ENCODE results near the gene MOB2.
"Not testable (repeated sequence)": the region's sequence is repeated elsewhere in the genome, so short reads cannot be mapped to it uniquely, and the experiment has no call there.

The MOB2 gene

DNA sequence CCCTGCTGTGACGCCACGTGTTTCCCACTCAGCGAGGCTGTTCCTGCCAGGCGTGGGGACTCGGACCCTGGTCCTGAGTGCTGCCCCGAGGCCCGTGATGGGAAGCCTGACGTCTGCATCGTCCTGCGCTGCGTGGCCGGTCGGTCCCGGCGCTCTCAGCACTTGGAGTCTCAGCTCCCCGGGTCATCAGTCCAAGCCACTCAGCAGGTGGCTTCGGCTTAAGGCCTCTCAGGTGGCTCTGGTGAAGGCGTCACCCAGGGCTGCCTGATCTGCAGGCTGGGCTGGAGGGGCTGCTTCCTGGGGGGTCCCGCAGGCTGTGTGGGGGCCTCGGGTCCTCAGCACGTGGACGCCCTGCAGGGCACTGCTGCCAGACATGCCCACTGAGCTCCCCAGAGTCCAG, 61.6 kb downstream of the MOB2 start:
- no peak for DNase-seq (ENCODE audit: low read depth)
- no peak overlapping the region for H3K4me3 ChIP-seq (ENCODE audit: low read depth, low read length)
- TF ChIP-seq, protein P1, sequence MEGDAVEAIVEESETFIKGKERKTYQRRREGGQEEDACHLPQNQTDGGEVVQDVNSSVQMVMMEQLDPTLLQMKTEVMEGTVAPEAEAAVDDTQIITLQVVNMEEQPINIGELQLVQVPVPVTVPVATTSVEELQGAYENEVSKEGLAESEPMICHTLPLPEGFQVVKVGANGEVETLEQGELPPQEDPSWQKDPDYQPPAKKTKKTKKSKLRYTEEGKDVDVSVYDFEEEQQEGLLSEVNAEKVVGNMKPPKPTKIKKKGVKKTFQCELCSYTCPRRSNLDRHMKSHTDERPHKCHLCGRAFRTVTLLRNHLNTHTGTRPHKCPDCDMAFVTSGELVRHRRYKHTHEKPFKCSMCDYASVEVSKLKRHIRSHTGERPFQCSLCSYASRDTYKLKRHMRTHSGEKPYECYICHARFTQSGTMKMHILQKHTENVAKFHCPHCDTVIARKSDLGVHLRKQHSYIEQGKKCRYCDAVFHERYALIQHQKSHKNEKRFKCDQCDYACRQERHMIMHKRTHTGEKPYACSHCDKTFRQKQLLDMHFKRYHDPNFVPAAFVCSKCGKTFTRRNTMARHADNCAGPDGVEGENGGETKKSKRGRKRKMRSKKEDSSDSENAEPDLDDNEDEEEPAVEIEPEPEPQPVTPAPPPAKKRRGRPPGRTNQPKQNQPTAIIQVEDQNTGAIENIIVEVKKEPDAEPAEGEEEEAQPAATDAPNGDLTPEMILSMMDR (conservative IDR thresholded peaks at IDR 0.05; ENCODE audit: low read depth, low read length), result no peak

DNA sequence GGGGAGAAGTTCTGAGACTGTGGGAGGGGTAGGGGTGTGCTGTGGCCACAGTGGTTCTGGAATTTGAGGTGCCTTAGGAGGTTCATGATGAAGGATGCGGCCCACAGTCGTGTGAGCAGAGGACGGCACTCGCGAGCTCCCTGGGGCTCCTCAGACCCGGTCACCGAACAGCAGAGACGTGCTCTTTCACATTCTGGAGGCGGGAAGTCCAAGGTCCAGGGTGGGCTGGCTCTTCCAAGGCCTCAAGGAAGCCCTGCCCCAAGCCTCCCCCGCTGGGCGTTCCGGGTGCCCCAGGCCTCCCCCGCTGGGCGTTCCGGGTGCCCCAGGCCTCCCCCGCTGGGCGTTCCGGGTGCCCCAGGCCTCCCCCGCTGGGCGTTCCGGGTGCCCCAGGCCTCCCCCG, 63.2 kb downstream of the MOB2 start:
- DNase-seq (ENCODE audit: low read depth); H3K4me3 ChIP-seq (ENCODE audit: low read depth, low read length): not testable (repeated sequence)

DNA sequence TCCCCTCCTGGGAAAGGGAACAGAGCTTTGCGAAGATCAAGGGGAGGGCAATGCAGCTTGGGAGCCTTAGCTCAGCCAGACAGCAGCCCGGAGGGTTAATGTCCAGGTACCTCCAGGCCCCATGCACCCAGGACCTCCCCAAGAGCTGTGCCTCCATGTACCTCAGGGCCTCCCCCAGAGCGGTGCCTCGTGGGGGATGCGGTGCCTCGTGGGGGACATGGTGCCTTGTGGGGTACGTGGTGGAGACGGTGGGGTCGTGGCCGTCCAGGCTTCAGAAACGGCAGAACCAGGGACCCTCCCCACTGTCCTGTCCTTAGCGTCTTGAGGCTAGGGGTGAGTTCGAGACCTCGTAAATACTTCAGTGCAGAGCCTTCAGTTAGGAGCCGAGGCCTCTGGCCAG, 63.6 kb downstream of the MOB2 start:
- no peak for DNase-seq (ENCODE audit: low read depth)
- no peak overlapping the region for H3K4me3 ChIP-seq (ENCODE audit: low read depth, low read length)
- TF ChIP-seq, protein P1 (conservative IDR thresholded peaks at IDR 0.05; ENCODE audit: low read depth, low read length), result no peak

DNA sequence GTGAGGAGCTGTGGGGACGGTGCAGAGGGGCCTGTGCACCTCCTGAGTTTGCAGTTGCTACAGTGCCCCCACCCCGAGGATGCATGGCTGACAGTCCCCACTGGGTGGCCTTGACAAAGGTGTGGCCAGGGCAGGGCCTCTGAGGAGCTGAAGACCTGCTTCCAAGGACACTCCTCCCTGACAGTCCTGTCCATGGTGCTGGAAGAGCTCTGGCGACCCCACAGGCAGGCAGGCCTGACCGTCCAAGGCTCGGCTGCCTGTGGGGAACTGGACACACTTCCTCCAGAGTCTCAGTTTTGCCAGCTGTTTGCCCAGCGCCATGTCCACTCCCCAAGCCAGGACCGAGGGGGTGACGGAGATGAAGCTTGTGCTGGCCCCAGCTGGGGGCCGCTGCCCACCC, 64.1 kb downstream of the MOB2 start:
- no peak overlapping the region for H3K4me3 ChIP-seq (ENCODE audit: low read depth, low read length)
- DNase-seq (ENCODE audit: low read depth), result peak; percentile 29

DNA sequence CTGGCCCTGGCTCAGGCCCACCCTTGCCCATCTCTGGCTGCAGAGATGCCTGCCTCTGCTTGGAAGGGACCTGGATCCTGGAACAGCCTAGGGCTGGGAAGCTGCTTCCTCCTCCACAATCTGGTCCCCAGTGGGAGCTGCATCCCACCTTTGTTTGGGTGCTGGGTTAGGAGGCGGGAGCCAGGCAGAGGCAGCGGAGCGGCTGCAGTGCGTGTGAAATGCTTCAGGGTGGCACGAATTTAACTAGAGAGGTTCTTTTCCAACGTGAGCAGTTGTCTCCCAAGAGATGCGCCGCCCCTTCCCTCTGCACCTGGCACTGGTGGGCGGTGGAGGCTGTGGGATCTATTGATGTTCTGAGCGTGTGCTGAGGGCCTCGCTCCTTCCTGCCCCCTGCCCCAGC, 65.3 kb downstream of the MOB2 start:
- TF ChIP-seq, protein P1 (conservative IDR thresholded peaks at IDR 0.05; ENCODE audit: low read depth, low read length), result no peak
- DNase-seq (ENCODE audit: low read depth), result no peak
- H3K4me3 ChIP-seq (ENCODE audit: low read depth, low read length), result no peak overlapping the region

More for the DNA sequence above, 64.1 kb downstream of the MOB2 start:
- TF ChIP-seq, protein P1 (conservative IDR thresholded peaks at IDR 0.05; ENCODE audit: low read depth, low read length), result no peak

DNA sequence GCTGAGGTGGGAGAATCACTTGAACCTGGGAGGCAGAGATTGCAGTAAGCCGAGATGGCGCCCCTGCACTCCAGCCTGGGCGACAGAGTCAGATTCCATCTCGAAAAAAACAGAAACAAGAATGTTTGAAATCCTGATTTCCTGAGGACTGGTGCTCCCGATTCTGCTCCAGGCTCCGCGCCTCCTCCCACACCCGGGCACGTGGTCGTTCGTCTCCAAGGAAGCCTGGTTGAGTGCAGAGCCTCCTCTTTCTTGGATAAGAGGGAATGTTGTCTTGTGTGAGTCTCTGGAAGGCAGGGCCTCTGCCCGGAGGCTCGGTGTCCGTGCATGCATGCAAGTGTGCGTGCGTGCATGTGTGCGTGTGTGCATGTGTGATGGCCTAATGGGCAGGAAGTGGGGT, 66.8 kb downstream of the MOB2 start:
- no peak for DNase-seq (ENCODE audit: low read depth)
- no peak overlapping the region for H3K4me3 ChIP-seq (ENCODE audit: low read depth, low read length)
- TF ChIP-seq, protein P1 (conservative IDR thresholded peaks at IDR 0.05; ENCODE audit: low read depth, low read length), result no peak
